ENCODE measurements around the gene OTOF. TPM values are rescaled to one million over a fixed set of nuclear protein-coding genes. Genes with fewer than 3 reads are reported as not detected.

OTOF gene
- total RNA-seq, 1 experiment from 2014 or later, result 0.10 TPM

DNA sequence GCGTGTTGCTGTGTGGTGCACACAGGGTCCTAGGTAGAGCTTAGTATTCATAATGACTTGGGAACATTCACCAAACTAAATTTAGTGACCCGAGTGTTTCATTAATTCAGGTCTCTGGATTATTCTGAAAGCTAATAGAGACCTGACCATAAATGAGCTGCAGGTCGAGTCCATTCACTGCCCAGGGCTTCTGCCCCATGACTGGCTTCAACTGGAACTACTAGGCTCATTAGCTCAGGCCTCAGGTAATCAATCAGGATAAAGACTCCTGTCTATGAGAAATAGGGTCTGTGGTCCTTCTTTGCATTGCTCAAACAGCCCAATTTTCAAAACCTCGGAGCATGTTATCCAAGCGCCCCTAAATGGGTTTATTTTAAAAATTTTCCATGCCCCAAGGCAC, 30.0 kb upstream of the OTOF start:
- no peak overlapping the region for H2AFZ ChIP-seq (ENCODE audit: low read depth, low read length, poor library complexity, severe bottlenecking)
- intact Hi-C loops (cut with micrococcal nuclease), result no loop called here
- H3K9me2 ChIP-seq (ENCODE audit: insufficient read depth), result no peaks in the 10 kb centered on the region
- no peak overlapping the region for H3K27ac ChIP-seq (ENCODE audit: low read depth, low read length)
- no peaks in the 10 kb centered on the region for H4K20me1 ChIP-seq (ENCODE audit: insufficient read depth)
- RAD21 ChIA-PET (ENCODE audit: low non-redundant PET in 1 of 2, low total read pairs in 2 of 2, uncharacterized antibody in 2 of 2, unreplicated experiment in 2 of 2), result no interaction called here
- CTCF ChIA-PET, result no interaction called here
- POLR2A ChIA-PET, result no interaction called here
- BruUV-seq (replicated peaks), result no TSS peak
- H3K4me2 ChIP-seq (ENCODE audit: low read length), result no peak overlapping the region
- H3K79me2 ChIP-seq (ENCODE audit: insufficient read depth, low read length), result no peaks in the 10 kb centered on the region
- ATAC-seq (no peak), DNase-seq (ENCODE audit: low read depth, low spot score) (no peak)
- H3K9ac ChIP-seq (ENCODE audit: low read length), result no peak overlapping the region
- no peak overlapping the region for H3K4me3 ChIP-seq (replicated peaks in 1 of 2; ENCODE audit: low read depth in 1 of 2, low read length in 2 of 2)
- no peaks in the 10 kb centered on the region for H3K9me3 ChIP-seq (ENCODE audit: control insufficient read depth in 1 of 2, insufficient read depth in 1 of 2, low read depth in 1 of 2, low read length in 2 of 2)
- no peaks in the 10 kb centered on the region for H3K27me3 ChIP-seq (ENCODE audit: insufficient read depth, low read length)
- TF ChIP-seq, protein P1, sequence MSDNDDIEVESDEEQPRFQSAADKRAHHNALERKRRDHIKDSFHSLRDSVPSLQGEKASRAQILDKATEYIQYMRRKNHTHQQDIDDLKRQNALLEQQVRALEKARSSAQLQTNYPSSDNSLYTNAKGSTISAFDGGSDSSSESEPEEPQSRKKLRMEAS (IDR thresholded peaks at IDR 0.05), result no peak
- TF ChIP-seq ELF1 (IDR thresholded peaks at IDR 0.05; ENCODE audit: borderline replicate concordance, low read depth) (no peak), TCF7L2 (IDR thresholded peaks at IDR 0.05; ENCODE audit: borderline replicate concordance, extremely low read depth, insufficient read depth, insufficient read length) (no peak), FOSL1 (IDR thresholded peaks at IDR 0.05; ENCODE audit: low read depth) (no peak), ZFX (IDR thresholded peaks at IDR 0.05) (no peak), CEBPB (IDR thresholded peaks at IDR 0.05; ENCODE audit: low read depth) (no peak), YY1 (IDR thresholded peaks at IDR 0.05; ENCODE audit: extremely low read depth, insufficient replicate concordance, low read depth, low read length) (no peak), REST (IDR thresholded peaks at IDR 0.05; ENCODE audit: low read depth) (no peak), POLR2A (IDR thresholded peaks at IDR 0.05; ENCODE audit: borderline replicate concordance, extremely low read depth, insufficient read depth, insufficient read length) (no peak), RAD21 (IDR thresholded peaks at IDR 0.05; ENCODE audit: low read depth) (no peak), EGR1 (IDR thresholded peaks at IDR 0.05; ENCODE audit: low read depth) (no peak)
- no peaks in the 10 kb centered on the region for H3K36me3 ChIP-seq (ENCODE audit: control insufficient read depth in 1 of 2, insufficient read depth in 2 of 2, low read length in 2 of 2)
- peaks cover 3 to 13% of the 10 kb centered on the region in 2 experiments; a peak in 3 of 4 replicates for H3K4me1 ChIP-seq (ENCODE audit: control insufficient read depth in 1 of 2, insufficient read depth in 2 of 2, low read length in 2 of 2)

Data from HCT116 (cell line).